IMR-90 (cell line): ENCODE data around the gene WDCP. TPM values are rescaled to one million over a fixed set of nuclear protein-coding genes. Genes with fewer than 3 reads are reported as not detected.

Source experiments
- ATAC-seq: fragments of 200-7000 bp; cut with Tn5 transposase; 2 replicates; pipeline ENCODE4 v1.9.1; 2020; ENCODE audit warnings: low read depth, mild to moderate bottlenecking, moderate library complexity
- BruUV-seq: library from RNA; stranded (reverse); fragments of 400-500 nt; replicated peaks from 2 replicates; lab custom pipeline; 2021; lab: Mats Ljungman, UMichigan
- CTCF ChIA-PET: fragments of 300-600 bp; formaldehyde crosslinking; extraction: SDS; loops from one replicate; lab custom pipeline; 2021; ENCODE audit warnings: antibody characterized with exemption; lab: Yijun Ruan, JAX
- POLR2A ChIA-PET: fragments of 300-600 bp; sonication (Branson Sonifier 250); formaldehyde crosslinking; loops from one replicate; lab custom pipeline; 2022; ENCODE audit warnings: antibody characterized with exemption; ENCODE audit not compliant: unreplicated experiment; lab: Charles Lee
- DNase-seq: peaks from one replicate; pipeline ENCODE4 v3.0.0; 2013
- H2AFZ ChIP-seq: replicated peaks from 2 replicates; pipeline ENCODE3; 2013; ENCODE audit warnings: low read length, mild to moderate bottlenecking; ENCODE audit not compliant: poor library complexity
- H2AK5ac ChIP-seq: 2 replicates; pipeline ENCODE4 v1.6.1; 2013; ENCODE audit warnings: low read depth, low read length, inconsistent platforms
- H2AK9ac ChIP-seq: replicated peaks from 2 replicates; pipeline ENCODE3; 2013; ENCODE audit warnings: mild to moderate bottlenecking, low read depth, low read length, moderate library complexity; ENCODE audit not compliant: poor library complexity
- H2BK120ac ChIP-seq: 2 replicates; pipeline ENCODE4 v1.6.1; 2013; ENCODE audit warnings: low read depth, low read length, inconsistent platforms
- H2BK15ac ChIP-seq: 3 replicates; pipeline ENCODE4 v1.6.1; 2013; ENCODE audit warnings: low read depth, low read length, inconsistent platforms
- H2BK20ac ChIP-seq: 2 replicates; pipeline ENCODE4 v1.6.1; 2013; ENCODE audit warnings: low read depth, mild to moderate bottlenecking, inconsistent platforms, low read length, moderate library complexity
- H2BK5ac ChIP-seq: 2 replicates; pipeline ENCODE4 v1.6.1; 2013; ENCODE audit warnings: mild to moderate bottlenecking, low read depth, low read length, inconsistent platforms; ENCODE audit not compliant: poor library complexity, severe bottlenecking
- H3K14ac ChIP-seq: replicated peaks from 2 replicates; pipeline ENCODE4 v1.6.1; 2013; ENCODE audit warnings: low read depth, low read length, inconsistent platforms
- H3K18ac ChIP-seq: 2 replicates; pipeline ENCODE4 v1.6.1; 2013; ENCODE audit warnings: low read depth, low read length, control low read depth
- H3K23ac ChIP-seq: 2 replicates; pipeline ENCODE4 v1.6.1; 2013; ENCODE audit warnings: low read depth, low read length, inconsistent platforms
- H3K27ac ChIP-seq: 2 replicates; pipeline ENCODE4 v1.5.1; 2013; ENCODE audit warnings: mild to moderate bottlenecking, control low read depth, low read length; ENCODE audit not compliant: insufficient read depth
- H3K27me3 ChIP-seq: 2 replicates; pipeline ENCODE4 v1.6.1; 2013; ENCODE audit warnings: low read length; ENCODE audit not compliant: control insufficient read depth, insufficient read depth
- H3K36me3 ChIP-seq: 2 replicates; pipeline ENCODE4 v1.6.1; 2013; ENCODE audit warnings: low read length, mixed read lengths; ENCODE audit not compliant: control insufficient read depth, insufficient read depth
- H3K4ac ChIP-seq: 2 replicates; pipeline ENCODE4 v1.6.1; 2013; ENCODE audit warnings: low read depth, low read length, inconsistent platforms
- H3K4me1 ChIP-seq: 2 replicates; pipeline ENCODE4 v1.6.1; 2013; ENCODE audit warnings: low read length, mixed read lengths; ENCODE audit not compliant: control insufficient read depth, insufficient read depth
- H3K4me2 ChIP-seq: 2 replicates; pipeline ENCODE4 v1.6.1; 2013; ENCODE audit warnings: low read depth, mild to moderate bottlenecking, control low read depth, low read length, moderate library complexity
- H3K4me3 ChIP-seq: 2 replicates; pipeline ENCODE4 v1.5.1; 2013; ENCODE audit warnings: low read depth, mild to moderate bottlenecking, control low read depth, low read length, moderate library complexity; ENCODE audit not compliant: insufficient read depth
- H3K56ac ChIP-seq: 2 replicates; pipeline ENCODE4 v1.6.1; 2013; ENCODE audit warnings: low read length, inconsistent platforms; ENCODE audit not compliant: insufficient read depth; ENCODE audit errors: extremely low read depth
- H3K79me1 ChIP-seq, 2 experiments: 2 replicates each; pipeline ENCODE4 v1.6.1; 2013; ENCODE audit warnings: low read length in 2 of 2, inconsistent platforms in 1 of 2, low read depth in 1 of 2
- H3K9ac ChIP-seq: 2 replicates; pipeline ENCODE4 v1.6.1; 2013; ENCODE audit warnings: low read depth, low read length, control low read depth
- H3K9me1 ChIP-seq: 2 replicates; pipeline ENCODE4 v1.6.1; 2013; ENCODE audit warnings: low read length, inconsistent platforms; ENCODE audit not compliant: insufficient read depth
- H3K9me3 ChIP-seq: 2 replicates; pipeline ENCODE4 v1.6.1; 2013; ENCODE audit warnings: low read length; ENCODE audit not compliant: control insufficient read depth, insufficient read depth
- H4K20me1 ChIP-seq: 2 replicates; pipeline ENCODE4 v1.6.1; 2013; ENCODE audit warnings: low read length, inconsistent platforms; ENCODE audit not compliant: insufficient read depth
- H4K5ac ChIP-seq: 2 replicates; pipeline ENCODE4 v1.6.1; 2013; ENCODE audit warnings: mild to moderate bottlenecking, low read depth, low read length, control low read depth
- H4K8ac ChIP-seq, 2 experiments: 2 replicates each; pipeline ENCODE4 v1.6.1; 2013; ENCODE audit warnings: low read depth in 2 of 2, low read length in 2 of 2, control low read depth in 1 of 2, inconsistent platforms in 1 of 2
- H4K91ac ChIP-seq: 2 replicates; pipeline ENCODE4 v1.6.1; 2013; ENCODE audit warnings: low read depth, low read length, inconsistent platforms; ENCODE audit not compliant: insufficient read depth
- BHLHE40 ChIP-seq: fragments of 150-350 bp; IDR thresholded peaks from 2 replicates; pipeline ENCODE4 v1.6.1; 2016; ENCODE audit warnings: mild to moderate bottlenecking, low read depth, low read length
- CEBPB ChIP-seq: IDR thresholded peaks from 2 replicates; pipeline ENCODE4 v1.6.1; 2012; ENCODE audit warnings: low read depth, low read length, improper control_type of control experiment
- CHD1 ChIP-seq: IDR thresholded peaks from 2 replicates; pipeline ENCODE4 v1.6.1; 2012; ENCODE audit warnings: low read depth, low read length, improper control_type of control experiment
- CTCF ChIP-seq: conservative IDR thresholded peaks from 2 replicates; pipeline ENCODE4 v1.5.1; 2012; ENCODE audit warnings: mild to moderate bottlenecking, low read depth, low read length, improper control_type of control experiment
- ELK1 ChIP-seq: fragments of 150-350 bp; IDR thresholded peaks from 2 replicates; pipeline ENCODE4 v1.6.1; 2016; ENCODE audit warnings: low read depth, mild to moderate bottlenecking, low read length, moderate library complexity, borderline replicate concordance
- FOS ChIP-seq: fragments of 150-350 bp; IDR thresholded peaks from 2 replicates; pipeline ENCODE4 v1.6.1; 2016; ENCODE audit warnings: low read depth, low read length
- MAFK ChIP-seq: IDR thresholded peaks from 2 replicates; pipeline ENCODE4 v1.6.1; 2012; ENCODE audit warnings: low read depth, low read length, improper control_type of control experiment
- MAZ ChIP-seq: IDR thresholded peaks from 2 replicates; pipeline ENCODE4 v1.6.1; 2012; ENCODE audit warnings: low read depth, mild to moderate bottlenecking, low read length, improper control_type of control experiment, moderate library complexity, borderline replicate concordance
- MXI1 ChIP-seq: IDR thresholded peaks from 2 replicates; pipeline ENCODE4 v1.6.1; 2012; ENCODE audit warnings: low read depth, mild to moderate bottlenecking, low read length, moderate library complexity, borderline replicate concordance
- NFE2L2 ChIP-seq: fragments of 150-350 bp; IDR thresholded peaks from 2 replicates; pipeline ENCODE4 v1.6.1; 2016; ENCODE audit warnings: low read depth, mild to moderate bottlenecking, low read length
- POLR2A ChIP-seq: IDR thresholded peaks from 2 replicates; pipeline ENCODE4 v1.6.1; 2012; ENCODE audit warnings: mild to moderate bottlenecking, low read depth, low read length
- RAD21 ChIP-seq: IDR thresholded peaks from 2 replicates; pipeline ENCODE4 v1.6.1; 2012; ENCODE audit warnings: low read length, improper control_type of control experiment
- RCOR1 ChIP-seq: IDR thresholded peaks from 2 replicates; pipeline ENCODE4 v1.6.1; 2012; ENCODE audit warnings: mild to moderate bottlenecking, low read length, improper control_type of control experiment; ENCODE audit not compliant: insufficient replicate concordance
- RFX5 ChIP-seq: IDR thresholded peaks from 2 replicates; pipeline ENCODE4 v1.8.0; 2012; ENCODE audit warnings: low read depth, mild to moderate bottlenecking, low read length, moderate library complexity
- SMC3 ChIP-seq: fragments of 150-350 bp; IDR thresholded peaks from 2 replicates; pipeline ENCODE4 v1.6.1; 2016; ENCODE audit warnings: low read depth, mild to moderate bottlenecking, antibody characterized with exemption, low read length, moderate library complexity
- USF2 ChIP-seq: fragments of 150-350 bp; IDR thresholded peaks from 2 replicates; pipeline ENCODE4 v1.6.1; 2017; ENCODE audit warnings: mild to moderate bottlenecking, antibody characterized with exemption, low read length, low read depth
- WGBS, 2 experiments: methylation state at CpG; one replicate each; pipeline versions ENCODE4 v1.1.5 to v1.1.7; 2013; ENCODE audit warnings: missing lambda C conversion rate in 2 of 2; ENCODE audit not compliant: insufficient read length in 1 of 2; ENCODE audit errors: extremely low coverage in 2 of 2; 5-methylcytosine and 5-hydroxymethylcytosine counted together
- dilution Hi-C: fragments of 300-500 bp; cut with HindIII; formaldehyde crosslinking; loops from one replicate; pipeline ENCODE4 v1.14.3; 2018; ENCODE audit warnings: low sequenced_read_pairs; ENCODE audit not compliant: unreplicated experiment
- in situ Hi-C: fragments of 300-500 bp; cut with MboI; formaldehyde crosslinking; loops from 3 replicates; pipeline ENCODE4 v1.14.3; 2019; ENCODE audit warnings: low sequenced_read_pairs, inconsistent platforms, mixed read lengths
- intact Hi-C: fragments of 100-400 bp; cut with micrococcal nuclease; formaldehyde crosslinking; loops from 2 replicates; pipeline ENCODE4 v1.10.0; 2022
- polyA plus RNA-seq, 3 experiments: library from polyadenylated mRNA; depleted of rRNA; stranded (reverse); fragments of >200 nt; gene quantifications; 2 replicates each; pipeline ENCODE4 v1.2.3, GENCODE V29; 2012; ENCODE audit warnings: low replicate concordance in 1 of 3
- total RNA-seq: library from RNA; depleted of rRNA; stranded (reverse); fragments of >200 nt; gene quantifications from 2 replicates; pipeline ENCODE4 v1.2.3, GENCODE V29; 2012

Gene WDCP
- total and polyA plus RNA-seq, 2 of the 4 experiments (the other 2 are of a cell fraction), result 6.8 to 18.6 TPM

GRCh38 chr2:24017711-24018110 is 29.5 kb downstream of the WDCP start:
- intact Hi-C loops, result no loop called here
- Histone ChIP-seq H3K23ac (no peak overlapping the region), H2AK9ac (no peak overlapping the region), H3K4me2 (no peak overlapping the region), H2BK15ac (no peak overlapping the region), H3K27ac (no peak overlapping the region), H4K8ac (no peak overlapping the region), H3K56ac (no peak overlapping the region), H3K9ac (no peak overlapping the region), H3K27me3 (no peaks in the 10 kb centered on the region), H3K9me1 (peaks cover 20% of the 10 kb centered on the region; the same call in 1 of the 2 replicates), H3K36me3 (peaks cover 4% of the 10 kb centered on the region), H2BK120ac (no peak overlapping the region), H3K79me1 (peaks cover 0 to 3% of the 10 kb centered on the region in 2 experiments; a peak in 1 of 4 replicates), H4K20me1 (no peaks in the 10 kb centered on the region), H3K4me3 (no peak overlapping the region), H4K5ac (no peak overlapping the region), H2AK5ac (peak overlapping the region; percentile 21; the same call in 1 of the 2 replicates), H2BK20ac (no peak overlapping the region), H3K4ac (no peak overlapping the region; the same call in 1 of the 2 replicates), H2AFZ (no peak overlapping the region), H3K4me1 (peaks cover 10% of the 10 kb centered on the region), H3K9me3 (no peaks in the 10 kb centered on the region), H2BK5ac (no peak overlapping the region), H3K14ac (no peak overlapping the region), H3K18ac (no peak overlapping the region), H4K91ac (no peak overlapping the region)
- ATAC-seq (no peak), DNase-seq (no peak)
- no TSS peak for BruUV-seq
- TF ChIP-seq USF2, result no peak
- TF ChIP-seq POLR2A, result no peak
- TF ChIP-seq ELK1, result no peak
- no peak for TF ChIP-seq RAD21
- TF ChIP-seq CTCF, result no peak
- TF ChIP-seq FOS, result no peak
- TF ChIP-seq MXI1, result no peak
- no peak for TF ChIP-seq RFX5
- TF ChIP-seq SMC3, result no peak
- TF ChIP-seq BHLHE40, result no peak
- TF ChIP-seq CHD1, result no peak
- TF ChIP-seq NFE2L2, result no peak
- no peak for TF ChIP-seq RCOR1
- TF ChIP-seq CEBPB, result no peak
- no peak for TF ChIP-seq MAZ
- no peak for TF ChIP-seq MAFK
- dilution Hi-C loops, result no loop called here
- in situ Hi-C loops, result no loop called here
- ChIA-PET CTCF (no interaction called here), POLR2A (no interaction called here)
- WGBS, 2 experiments, result 84% methylated on average over 3 of the region's 8 CpGs; no CpG with 5 or more reads in 1 of the 2 experiments
